GM10248 (cell line): Measurements from ENCODE around the gene MUSK.

Experiments
- CTCF ChIA-PET: fragments of 300-600 bp; sonication (Branson Sonifier 250); formaldehyde crosslinking; extraction: SDS; loops from one replicate; lab custom pipeline; 2021; ENCODE audit warnings: antibody characterized with exemption; lab: Yijun Ruan, JAX
- POLR2A ChIA-PET: fragments of 350-650 bp; sonication (Branson Sonifier 250); formaldehyde crosslinking; extraction: SDS; loops from one replicate; lab custom pipeline; 2020; ENCODE audit warnings: antibody characterized with exemption; lab: Yijun Ruan, JAX
- DNase-seq: peaks from one replicate; pipeline ENCODE4 v3.0.0; 2012; ENCODE audit errors: extremely low spot score
- TF ChIP-seq, protein P1 (sequence below): IDR thresholded peaks from 2 replicates; pipeline ENCODE4 v1.5.1; 2012; ENCODE audit warnings: mild to moderate bottlenecking, low read depth; ENCODE audit errors: extremely low read depth, missing control alignments, control extremely low read depth

The MUSK gene

DNA sequence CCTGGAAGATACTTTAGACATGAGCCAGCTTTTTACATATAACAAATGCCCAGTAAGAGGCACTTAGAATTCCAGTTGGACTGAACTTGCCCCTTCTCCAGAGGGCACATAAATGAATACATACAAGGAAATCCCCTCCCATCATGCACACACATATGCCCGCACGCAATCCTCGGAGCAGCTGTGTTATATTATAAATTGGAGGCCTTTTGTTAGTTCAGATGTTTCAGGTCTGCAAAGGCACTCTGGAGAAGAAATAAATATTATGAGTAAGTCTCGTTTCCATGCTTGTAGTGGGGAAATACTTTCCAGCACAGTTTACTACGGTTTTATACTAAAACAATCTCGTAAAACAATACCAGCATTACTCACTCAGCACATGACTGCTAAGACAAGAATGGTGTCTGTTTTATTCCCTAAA, 17.6 kb upstream of the MUSK start:
- POLR2A ChIA-PET, result no interaction called here
- DNase-seq, result no peak
- CTCF ChIA-PET, result interaction anchor here (0.7 to 2.0 kb wide), 4 partner anchors 10 to 77 kb away, joined by 3 to 8 read pairs (median 3); no protein-coding TSS in a partner anchor
- TF ChIP-seq, protein P1, sequence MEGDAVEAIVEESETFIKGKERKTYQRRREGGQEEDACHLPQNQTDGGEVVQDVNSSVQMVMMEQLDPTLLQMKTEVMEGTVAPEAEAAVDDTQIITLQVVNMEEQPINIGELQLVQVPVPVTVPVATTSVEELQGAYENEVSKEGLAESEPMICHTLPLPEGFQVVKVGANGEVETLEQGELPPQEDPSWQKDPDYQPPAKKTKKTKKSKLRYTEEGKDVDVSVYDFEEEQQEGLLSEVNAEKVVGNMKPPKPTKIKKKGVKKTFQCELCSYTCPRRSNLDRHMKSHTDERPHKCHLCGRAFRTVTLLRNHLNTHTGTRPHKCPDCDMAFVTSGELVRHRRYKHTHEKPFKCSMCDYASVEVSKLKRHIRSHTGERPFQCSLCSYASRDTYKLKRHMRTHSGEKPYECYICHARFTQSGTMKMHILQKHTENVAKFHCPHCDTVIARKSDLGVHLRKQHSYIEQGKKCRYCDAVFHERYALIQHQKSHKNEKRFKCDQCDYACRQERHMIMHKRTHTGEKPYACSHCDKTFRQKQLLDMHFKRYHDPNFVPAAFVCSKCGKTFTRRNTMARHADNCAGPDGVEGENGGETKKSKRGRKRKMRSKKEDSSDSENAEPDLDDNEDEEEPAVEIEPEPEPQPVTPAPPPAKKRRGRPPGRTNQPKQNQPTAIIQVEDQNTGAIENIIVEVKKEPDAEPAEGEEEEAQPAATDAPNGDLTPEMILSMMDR, result no peak

DNA sequence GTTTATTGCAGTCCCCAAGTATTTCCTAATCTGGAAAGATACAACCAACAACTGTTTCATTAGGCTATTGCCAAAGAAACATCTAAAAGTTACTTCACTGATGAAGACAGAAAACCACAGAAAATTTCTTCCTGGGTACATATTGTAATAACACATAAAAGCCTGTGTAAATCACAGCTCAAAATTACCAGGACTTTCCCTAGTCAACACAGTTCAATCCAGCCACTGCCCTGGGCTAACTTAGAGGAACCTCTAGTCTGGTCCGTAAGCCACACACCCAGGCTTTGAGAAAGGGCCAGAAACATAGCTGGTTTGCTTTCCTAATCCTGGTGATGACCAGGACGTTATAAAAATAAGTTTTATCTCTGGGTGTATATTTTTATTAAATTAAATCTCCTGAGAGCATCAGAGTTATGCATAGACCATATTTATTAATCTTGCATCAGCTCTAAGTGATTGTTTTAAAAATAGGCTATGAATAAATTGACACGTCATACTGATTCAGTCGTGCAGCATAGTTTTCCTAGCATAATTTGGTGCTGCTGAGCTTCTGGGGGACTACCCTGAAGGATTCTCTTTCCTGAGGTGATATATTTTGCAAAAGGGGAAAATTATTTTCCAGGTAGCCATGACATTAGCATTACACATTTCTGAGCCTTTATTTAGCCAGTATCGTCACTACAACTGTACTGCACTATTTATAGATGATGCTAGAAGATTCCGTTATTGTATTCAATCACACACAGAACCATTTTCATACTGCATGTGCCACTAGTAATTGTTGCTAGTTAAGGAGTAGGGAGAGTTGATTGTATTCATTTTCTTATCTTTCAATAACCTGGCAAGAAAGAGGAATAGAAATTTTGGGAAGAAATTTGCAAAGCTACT, 12.6 kb upstream of the MUSK start:
- DNase-seq, result no peak

DNA sequence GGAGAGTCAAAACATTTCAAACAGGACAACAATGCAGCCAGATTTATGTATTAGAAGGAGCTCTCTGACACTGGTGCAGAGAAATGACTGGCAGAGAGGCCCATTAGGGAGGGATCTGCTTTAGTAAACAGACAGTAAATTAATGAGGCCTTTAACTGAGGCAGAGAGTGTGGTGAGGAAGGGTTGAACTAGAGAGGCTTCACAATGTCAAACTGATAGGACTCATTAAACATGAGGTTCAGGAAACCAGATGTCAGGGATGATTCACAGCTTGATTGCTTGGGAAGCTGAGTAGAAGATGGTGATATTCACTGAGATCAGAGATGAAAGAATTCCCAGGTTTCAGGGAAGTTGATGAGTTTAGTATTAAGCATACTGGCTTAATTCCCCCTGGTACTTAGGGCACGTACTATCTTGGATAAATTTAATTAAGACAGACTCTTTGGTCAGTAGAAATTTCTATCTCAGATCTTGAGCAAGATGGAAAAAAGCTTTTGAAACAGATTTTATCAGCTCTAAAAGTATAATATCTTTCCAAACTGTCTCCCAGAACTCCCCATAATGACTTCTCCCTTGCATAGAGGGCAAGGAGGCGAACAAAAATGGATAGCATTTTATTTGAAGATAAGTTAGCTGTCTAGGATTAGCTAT, 8.6 kb upstream of the MUSK start:
- DNase-seq, result no peak
- CTCF ChIA-PET, result interaction anchor here (2.1 kb wide), 1 partner anchor 9 kb away, joined by 8 read pairs; no protein-coding TSS in a partner anchor
- POLR2A ChIA-PET, result no interaction called here

More for the DNA sequence above, 12.6 kb upstream of the MUSK start:
- CTCF ChIA-PET, result no interaction called here
- POLR2A ChIA-PET, result no interaction called here
- TF ChIP-seq, protein P1, result no peak

GRCh38 chr9:110669433-110669832, 842 bp downstream of the MUSK start:
- no peak for DNase-seq
- ChIA-PET POLR2A (no interaction called here), CTCF (no interaction called here)
- TF ChIP-seq, protein P1, result no peak

More for the DNA sequence above, 8.6 kb upstream of the MUSK start:
- TF ChIP-seq, protein P1, result no peak

- no peak for DNase-seq
- CTCF ChIA-PET, result interaction anchor here (1.2 to 1.5 kb wide), 2 partner anchors 21 to 37 kb away, joined by 3 to 4 read pairs; no protein-coding TSS in a partner anchor
- TF ChIP-seq, protein P1, result no peak
- POLR2A ChIA-PET, result no interaction called here
Observed at GRCh38 chr9:110671849-110672248, 3.3 kb downstream of the MUSK start.

DNA sequence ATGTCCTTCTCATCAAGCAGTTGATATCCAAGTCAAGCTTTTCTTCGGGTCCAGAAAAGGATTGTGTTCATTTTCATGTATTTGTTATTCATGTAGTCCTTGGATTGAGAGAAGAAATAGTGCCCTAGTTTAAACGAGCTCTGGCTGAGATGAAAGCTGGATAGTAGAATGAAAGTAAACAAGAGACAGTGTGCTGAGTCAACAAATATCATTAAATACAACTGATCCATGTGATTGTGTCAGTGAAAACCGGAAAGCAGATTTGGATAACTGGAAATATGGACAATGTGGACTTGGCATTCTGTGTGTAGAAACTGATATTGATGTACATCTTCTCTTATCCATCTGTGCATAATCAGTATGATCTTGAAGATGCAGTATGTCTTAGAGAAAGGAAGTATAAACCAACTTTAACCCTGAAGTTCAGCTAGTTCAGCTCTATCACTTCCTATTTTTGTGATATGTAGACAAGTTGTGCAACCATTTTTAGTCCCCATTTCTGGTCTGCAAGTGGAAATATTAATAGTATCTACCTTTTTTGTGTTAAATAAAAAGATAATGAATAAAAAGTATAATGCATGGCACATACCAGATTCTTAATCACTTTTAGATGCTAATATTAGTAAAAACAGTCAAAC, 4.4 kb downstream of the MUSK start:
- no peak for DNase-seq
- ChIA-PET CTCF (interaction anchor here (1.2 to 1.5 kb wide), 2 partner anchors 22 to 36 kb away, joined by 3 to 4 read pairs; no protein-coding TSS in a partner anchor), POLR2A (no interaction called here)
- TF ChIP-seq, protein P1, result no peak
